PFSK-1 (cell line): ENCODE data around the gene WDR38.

Experiments used
- FOXP2 ChIP-seq: optimal IDR thresholded peaks from 2 replicates; pipeline ENCODE3; 2011; ENCODE audit warnings: borderline replicate concordance, control low read depth, inconsistent platforms; ENCODE audit not compliant: insufficient read depth; ENCODE audit errors: extremely low read length, extremely low read depth
- POLR2AphosphoS5 ChIP-seq: IDR thresholded peaks from 2 replicates; pipeline ENCODE4 v1.6.1; 2012; ENCODE audit warnings: low read depth, mild to moderate bottlenecking, control low read depth, low read length, moderate library complexity
- REST ChIP-seq, 2 experiments: IDR thresholded peaks; 2 replicates each; pipeline versions ENCODE4 v1.6.1 to v1.8.0; 2011 to 2012; ENCODE audit warnings: low read depth in 2 of 2, low read length in 2 of 2, control low read depth in 1 of 2, inconsistent platforms in 1 of 2, mild to moderate bottlenecking in 1 of 2, moderate library complexity in 1 of 2; ENCODE audit not compliant: insufficient read depth in 1 of 2
- SIN3A ChIP-seq: IDR thresholded peaks from 2 replicates; pipeline ENCODE4 v1.6.1; 2012; ENCODE audit warnings: mild to moderate bottlenecking, low read length, moderate library complexity, borderline replicate concordance; ENCODE audit not compliant: insufficient read depth
- TAF1 ChIP-seq: IDR thresholded peaks from 2 replicates; pipeline ENCODE4 v1.6.1; 2012; ENCODE audit warnings: low read length, control low read depth, borderline replicate concordance; ENCODE audit not compliant: insufficient read depth

The WDR38 gene

GRCh38 chr9:124820698-124821623 is 32.3 kb upstream of the WDR38 start:
- no peak for TF ChIP-seq REST (IDR thresholded peaks at IDR 0.05; ENCODE audit: insufficient read depth in 1 of 2, low read depth in 2 of 2, low read length in 2 of 2)
- TF ChIP-seq FOXP2: no peak
- TF ChIP-seq SIN3A: no peak

GRCh38 chr9:124828489-124829333 is 24.5 kb upstream of the WDR38 start:
- TF ChIP-seq SIN3A (no peak), POLR2AphosphoS5 (no peak), FOXP2 (no peak), REST (IDR thresholded peaks at IDR 0.05; ENCODE audit: insufficient read depth in 1 of 2, low read depth in 2 of 2, low read length in 2 of 2) (no peak), TAF1 (no peak)

- TF ChIP-seq FOXP2 (no peak), TAF1 (no peak), SIN3A (no peak), POLR2AphosphoS5 (no peak), REST (IDR thresholded peaks at IDR 0.05; ENCODE audit: insufficient read depth in 1 of 2, low read depth in 2 of 2, low read length in 2 of 2) (no peak)
These were observed 24.0 kb upstream of the WDR38 start for GRCh38 chr9:124829334-124829669.

- TF ChIP-seq TAF1: no peak
- TF ChIP-seq REST (IDR thresholded peaks at IDR 0.05; ENCODE audit: insufficient read depth in 1 of 2, low read depth in 2 of 2, low read length in 2 of 2): no peak
- TF ChIP-seq FOXP2: no peak
- TF ChIP-seq SIN3A: no peak
- TF ChIP-seq POLR2AphosphoS5: no peak
These were observed 22.7 kb upstream of the WDR38 start for GRCh38 chr9:124830593-124830992.
